HG02798 (cell line): ENCODE results near the gene PACS1.
A peak's percentile ranks its signal among the peaks of the same experiment; 100 is the strongest.
"Not testable (repeated sequence)": the region's sequence is repeated elsewhere in the genome, so short reads cannot be mapped to it uniquely, and the experiment has no call there.

ENCODE experiments used
- ATAC-seq: cut with Tn5 transposase; IDR thresholded peaks from one replicate; pipeline ENCODE4 v1.9.1; 2021; ENCODE audit warnings: mild to moderate bottlenecking; ENCODE audit not compliant: unreplicated experiment, poor library complexity

PACS1 gene

DNA sequence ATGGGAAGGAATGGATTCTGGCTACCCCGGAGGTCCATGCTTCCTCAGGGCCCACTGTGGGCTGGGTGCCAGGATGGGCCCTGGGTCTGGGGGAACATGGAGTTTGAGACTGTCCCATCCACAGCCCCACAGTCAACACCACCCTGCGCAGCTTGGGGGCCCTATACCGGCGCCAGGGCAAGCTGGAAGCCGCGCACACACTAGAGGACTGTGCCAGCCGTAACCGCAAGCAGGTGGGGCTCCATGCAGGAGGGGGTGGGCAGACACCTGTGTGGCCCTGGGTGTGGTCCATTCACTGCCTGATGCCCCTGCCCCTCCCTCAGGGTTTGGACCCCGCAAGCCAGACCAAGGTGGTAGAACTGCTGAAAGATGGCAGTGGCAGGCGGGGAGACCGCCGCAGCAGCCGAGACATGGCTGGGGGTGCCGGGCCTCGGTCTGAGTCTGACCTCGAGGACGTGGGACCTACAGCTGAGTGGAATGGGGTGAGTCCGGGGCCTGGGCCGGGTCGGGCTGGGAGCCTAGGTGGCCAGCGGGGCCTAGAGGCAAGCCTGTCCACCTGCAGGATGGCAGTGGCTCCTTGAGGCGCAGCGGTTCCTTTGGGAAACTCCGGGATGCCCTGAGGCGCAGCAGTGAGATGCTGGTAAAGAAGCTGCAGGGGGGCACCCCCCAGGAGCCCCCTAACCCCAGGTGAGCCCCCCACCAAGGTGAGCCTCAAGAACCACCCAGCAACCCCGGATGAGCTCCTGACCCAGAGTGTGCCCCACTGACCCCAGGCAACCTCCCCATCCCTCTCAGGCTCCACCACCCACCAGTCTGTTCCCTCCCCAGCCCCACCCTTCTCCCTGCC is 195.7 kb downstream of the PACS1 start:
- no peak for ATAC-seq

DNA sequence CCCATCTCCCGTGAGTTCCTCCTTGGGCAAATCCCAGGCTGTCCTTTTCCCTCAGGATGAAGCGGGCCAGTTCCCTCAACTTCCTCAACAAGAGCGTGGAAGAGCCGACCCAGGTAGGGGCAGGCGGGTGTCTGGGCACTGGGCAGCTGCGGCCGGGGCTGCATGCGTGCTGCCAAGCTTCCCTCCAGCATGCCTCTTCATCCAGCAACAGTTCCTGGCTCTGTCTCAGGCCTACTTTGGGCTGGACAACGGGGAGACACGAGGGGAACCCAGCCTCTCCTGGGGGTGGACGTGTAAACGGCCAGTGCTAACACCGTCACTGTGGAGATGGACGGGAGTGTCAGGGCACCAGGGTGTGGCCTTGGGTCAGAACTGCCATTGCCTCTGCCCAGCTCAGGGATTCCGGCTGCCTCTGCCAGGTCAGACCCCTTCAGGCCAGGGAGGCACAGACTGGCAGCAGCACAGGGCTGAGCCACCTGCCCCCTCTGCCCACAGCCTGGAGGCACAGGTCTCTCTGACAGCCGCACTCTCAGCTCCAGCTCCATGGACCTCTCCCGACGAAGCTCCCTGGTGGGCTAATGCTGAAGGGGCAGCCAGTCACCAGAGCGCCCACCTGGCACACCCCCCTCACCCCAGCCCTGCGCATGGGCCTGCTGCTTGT is 196.4 kb downstream of the PACS1 start:
- no peak for ATAC-seq

DNA sequence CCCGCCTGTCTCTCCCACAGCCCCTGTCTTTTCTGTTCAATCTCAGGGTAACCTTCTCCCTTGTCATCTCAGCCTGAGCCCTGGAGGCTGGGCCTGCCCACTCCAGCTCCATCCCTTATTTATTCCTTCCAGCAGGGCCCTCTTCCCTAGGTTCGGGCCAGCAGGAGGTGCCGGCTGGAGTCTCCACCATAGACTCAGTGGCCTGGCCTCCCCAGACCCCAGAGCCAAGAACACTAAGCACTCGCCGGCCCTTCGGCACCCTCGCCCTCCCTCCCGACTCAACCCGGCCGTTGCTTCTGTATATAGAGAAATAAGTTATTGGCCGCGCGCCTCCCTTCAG is 196.9 kb downstream of the PACS1 start:
- ATAC-seq = no peak

DNA sequence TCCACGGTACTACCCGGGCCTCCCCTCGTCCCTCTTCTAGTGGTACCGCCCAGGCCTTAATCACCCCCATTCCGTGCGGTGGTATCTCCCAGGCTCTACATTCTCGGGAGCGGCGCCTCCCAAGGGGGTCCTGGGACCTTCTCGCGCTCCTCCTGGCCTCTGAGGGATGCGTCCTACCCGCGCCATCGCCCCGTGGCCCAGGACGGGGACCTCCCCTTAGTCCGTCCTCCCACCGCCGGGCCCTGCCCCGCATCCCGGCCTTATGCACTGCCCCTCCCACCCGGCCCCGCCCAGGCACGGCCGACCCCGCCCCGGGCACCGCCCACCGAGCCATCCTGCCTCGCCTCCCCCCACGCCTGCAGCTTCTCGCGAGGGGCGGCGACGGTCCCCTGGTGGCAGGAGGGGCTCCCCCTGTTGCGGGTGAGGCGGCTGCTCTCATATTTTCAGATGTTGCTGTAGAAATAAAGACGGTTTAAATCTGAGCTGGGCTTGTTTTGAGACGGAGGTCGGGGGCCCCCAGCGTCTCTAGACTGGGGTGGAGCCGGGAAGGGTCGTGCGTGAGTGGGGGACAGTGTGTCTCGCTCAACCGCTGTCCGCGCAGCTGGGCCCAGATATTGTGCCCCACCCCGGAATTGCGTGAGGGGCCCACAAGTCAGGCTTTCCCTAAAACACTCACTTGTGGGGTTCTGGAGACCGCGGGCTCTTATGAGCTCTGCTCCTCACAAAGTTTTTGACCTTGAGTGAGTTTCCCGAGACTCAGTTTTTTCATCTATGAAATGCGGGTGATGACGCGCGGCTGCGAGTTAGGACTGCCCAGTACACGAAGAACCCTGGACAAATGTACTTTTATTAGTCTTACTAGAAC is 197.5 kb downstream of the PACS1 start:
- peak; percentile 53 for ATAC-seq

DNA sequence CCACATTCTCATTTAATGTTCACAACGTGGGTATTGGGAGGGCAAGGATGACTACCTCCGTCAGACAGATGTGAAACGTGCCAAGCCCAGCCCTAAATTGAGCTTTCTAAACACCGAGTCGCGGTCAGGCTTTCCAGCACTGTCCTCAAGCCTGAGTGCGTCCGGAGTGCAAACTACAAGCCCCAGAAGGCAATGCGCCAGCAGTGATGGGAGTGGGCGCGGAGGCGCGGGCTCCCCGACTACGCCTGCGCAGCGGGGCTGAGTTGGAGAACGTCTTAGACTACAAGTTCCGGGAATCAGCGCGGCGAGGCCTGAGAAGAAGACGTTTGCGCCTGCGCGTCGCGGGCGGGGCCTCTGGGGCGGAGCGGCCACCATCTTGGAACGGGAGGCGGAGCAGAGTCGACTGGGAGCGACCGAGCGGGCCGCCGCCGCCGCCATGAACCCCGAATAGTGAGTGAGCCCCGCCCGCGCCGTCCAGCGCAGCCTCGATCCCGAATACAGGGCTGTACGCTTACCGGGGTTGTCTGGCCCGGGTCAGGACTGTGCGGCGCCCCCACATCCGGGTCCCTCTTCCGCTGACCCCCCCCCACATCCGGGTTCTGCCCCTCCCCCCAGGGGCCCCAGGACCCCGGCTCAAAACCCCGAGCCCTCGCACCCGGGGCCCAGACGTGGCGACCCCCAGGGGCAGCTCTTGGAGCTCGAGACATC is 198.3 kb downstream of the PACS1 start, which contains the start of gene RAB1B:
RAB1B (plus strand) TSS at position 396 of the 708 bp plus-strand sequence; CDS start at position 437, 41 bp downstream.
- peak; percentile 81 for ATAC-seq

DNA sequence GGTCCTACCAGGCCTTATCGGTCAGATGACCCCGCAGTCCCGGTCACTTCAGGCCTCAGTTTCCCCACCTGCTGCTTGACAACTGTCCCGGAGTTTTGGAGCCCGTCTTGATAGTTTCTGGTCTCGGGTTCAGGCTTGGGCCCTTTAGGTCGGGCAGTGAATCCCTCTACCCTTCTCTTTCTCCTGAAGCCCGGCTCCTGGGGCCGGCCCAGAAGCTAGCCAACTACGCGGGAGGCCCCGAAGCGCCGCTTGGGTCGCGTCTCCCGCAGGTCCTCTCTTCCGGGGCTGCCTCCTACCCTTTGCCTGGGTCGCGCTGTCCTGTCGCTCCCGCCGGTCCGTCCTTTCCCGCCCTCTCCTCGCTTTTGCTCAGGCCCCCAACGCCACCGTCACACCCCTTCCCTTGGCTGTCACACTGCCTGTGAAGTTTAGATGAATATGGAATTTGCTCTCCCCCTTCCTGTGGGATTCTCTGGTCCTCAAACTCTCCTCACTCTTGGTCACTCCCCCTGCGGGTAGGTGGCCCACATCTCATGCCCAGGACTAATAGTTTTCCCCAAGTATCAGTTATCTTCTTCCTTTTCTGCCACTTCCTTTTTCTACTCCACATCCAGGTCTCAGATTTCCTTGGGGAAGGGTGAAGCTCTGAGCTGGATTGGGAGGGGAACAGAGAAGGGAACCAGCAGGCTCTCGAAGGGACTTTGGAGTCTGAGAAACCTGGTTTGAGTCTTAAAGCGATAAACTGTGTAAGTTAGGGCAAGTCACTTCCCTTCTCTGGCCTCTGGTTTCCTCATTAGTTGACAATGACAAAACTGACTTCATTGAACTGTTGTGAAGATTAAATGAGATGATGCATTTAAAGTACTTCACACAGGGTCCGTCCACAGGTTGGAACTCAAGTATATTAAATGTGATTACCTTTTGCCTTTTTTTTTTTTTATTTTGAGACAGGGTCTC is 199.2 kb downstream of the PACS1 start:
- ATAC-seq = no peak

DNA sequence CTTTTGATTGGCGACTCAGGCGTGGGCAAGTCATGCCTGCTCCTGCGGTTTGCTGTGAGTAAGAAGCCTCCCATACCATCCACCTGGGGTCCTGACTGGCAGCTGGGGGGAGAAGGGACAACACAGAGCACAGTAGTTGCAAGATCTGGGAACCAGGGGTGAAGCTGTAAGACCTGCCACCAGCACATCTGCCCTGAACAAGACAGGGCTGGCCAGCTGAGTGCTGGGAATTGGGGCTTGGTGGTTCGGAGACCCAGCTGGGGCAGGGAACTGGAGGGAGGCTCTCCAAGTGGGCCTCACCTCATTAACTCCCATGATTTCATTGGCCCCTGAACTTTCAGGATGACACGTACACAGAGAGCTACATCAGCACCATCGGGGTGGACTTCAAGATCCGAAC is 201.7 kb downstream of the PACS1 start:
- ATAC-seq = no peak

DNA sequence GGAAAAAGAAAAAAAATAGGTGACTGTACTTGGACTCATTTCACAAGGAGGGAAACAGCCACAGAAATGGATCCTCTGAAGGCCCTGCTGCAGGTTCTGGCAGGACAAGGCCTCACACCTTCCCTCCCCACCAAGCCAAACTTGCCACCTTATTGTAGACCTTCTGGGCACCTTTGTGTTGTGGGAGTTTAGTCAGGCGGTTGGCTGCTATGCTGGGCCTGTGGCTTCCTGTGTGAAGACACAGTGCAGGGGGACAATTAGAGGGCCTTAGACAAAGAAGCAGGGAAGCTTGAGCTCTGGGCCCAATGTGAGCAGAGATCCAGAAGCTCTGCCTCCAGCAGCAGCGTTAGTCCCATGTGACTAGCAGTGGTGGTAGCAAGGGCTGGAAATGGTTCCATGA is 202.5 kb downstream of the PACS1 start:
- ATAC-seq = no peak

DNA sequence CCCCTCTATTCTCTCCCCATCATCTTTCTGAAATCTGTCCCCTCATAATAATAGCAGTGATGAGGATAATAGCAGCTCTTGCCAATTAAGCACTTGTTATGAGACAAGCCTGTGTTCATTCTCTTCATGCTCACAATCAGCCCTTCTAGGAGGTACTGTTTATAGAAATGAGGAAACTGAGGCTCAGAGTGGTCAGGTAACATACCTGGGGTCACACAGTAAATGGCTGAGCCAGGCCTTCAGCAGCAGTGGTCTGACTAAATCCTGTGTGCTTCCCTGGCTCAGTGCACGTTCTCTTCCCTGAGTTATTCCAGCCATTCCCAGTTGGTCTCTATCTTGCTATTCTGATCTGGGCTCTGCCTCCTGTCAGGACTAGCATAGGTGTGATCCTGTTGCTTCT is 204.1 kb downstream of the PACS1 start:
- no peak for ATAC-seq

DNA sequence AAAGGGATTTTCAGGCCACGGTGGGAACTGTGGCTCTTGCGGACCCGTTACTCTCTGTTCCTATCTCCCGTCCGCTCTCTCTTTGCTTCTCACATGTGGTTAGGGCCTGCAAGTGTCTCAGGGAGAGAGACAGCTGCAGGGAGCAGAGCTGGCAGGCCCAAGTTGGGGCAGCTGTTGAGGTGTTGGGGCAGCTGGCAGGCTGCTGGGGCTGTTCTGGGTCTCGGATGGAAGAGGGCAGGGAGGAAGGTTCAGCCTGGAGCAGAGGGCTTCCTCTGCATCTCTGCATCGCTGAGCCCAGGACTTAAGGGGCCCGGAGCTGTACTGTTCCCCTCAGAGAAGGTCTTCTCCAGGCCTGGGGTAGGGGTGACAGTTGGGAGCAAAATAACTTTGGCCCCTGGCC is 205.3 kb downstream of the PACS1 start:
- no peak for ATAC-seq

DNA sequence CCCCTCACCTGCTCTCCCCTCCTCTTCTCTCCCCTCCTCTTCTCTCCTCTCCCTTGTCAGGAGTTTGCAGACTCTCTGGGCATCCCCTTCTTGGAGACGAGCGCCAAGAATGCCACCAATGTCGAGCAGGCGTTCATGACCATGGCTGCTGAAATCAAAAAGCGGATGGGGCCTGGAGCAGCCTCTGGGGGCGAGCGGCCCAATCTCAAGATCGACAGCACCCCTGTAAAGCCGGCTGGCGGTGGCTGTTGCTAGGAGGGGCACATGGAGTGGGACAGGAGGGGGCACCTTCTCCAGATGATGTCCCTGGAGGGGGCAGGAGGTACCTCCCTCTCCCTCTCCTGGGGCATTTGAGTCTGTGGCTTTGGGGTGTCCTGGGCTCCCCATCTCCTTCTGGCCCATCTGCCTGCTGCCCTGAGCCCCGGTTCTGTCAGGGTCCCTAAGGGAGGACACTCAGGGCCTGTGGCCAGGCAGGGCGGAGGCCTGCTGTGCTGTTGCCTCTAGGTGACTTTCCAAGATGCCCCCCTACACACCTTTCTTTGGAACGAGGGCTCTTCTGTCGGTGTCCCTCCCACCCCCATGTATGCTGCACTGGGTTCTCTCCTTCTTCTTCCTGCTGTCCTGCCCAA is 206.0 kb downstream of the PACS1 start:
- ATAC-seq = no peak

DNA sequence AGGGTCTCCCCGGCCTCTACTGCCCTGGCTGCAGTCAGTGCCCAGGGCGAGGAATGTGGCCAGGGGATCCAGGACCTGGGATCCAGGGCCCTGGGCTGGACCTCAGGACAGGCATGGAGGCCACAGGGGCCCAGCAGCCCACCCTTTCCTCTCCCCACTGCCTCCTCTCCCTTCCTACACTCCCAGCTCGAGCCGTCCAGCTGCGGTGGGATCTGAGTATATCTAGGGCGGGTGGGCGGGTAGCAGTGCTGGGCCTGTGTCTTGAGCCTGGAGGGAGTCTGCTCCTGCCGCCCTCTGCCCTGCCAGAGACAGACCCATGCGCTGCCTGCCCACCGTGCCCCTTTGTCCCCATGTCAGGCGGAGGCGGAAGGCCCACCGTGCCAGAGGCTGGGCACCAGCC is 206.5 kb downstream of the PACS1 start:
- ATAC-seq = not testable (repeated sequence)

DNA sequence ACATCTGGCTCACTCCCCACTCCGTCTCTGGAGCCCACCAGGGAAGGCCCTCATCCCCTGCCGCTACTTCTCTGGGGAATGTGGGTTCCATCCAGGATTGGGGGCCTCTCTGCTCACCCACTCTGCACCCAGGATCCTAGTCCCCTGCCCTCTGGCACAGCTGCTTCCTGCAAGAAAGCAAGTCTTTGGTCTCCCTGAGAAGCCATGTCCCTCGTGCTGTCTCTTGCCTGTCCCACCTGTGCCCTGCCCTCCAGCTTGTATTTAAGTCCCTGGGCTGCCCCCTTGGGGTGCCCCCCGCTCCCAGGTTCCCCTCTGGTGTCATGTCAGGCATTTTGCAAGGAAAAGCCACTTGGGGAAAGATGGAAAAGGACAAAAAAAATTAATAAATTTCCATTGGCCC is 207.0 kb downstream of the PACS1 start:
- not testable (repeated sequence) for ATAC-seq

DNA sequence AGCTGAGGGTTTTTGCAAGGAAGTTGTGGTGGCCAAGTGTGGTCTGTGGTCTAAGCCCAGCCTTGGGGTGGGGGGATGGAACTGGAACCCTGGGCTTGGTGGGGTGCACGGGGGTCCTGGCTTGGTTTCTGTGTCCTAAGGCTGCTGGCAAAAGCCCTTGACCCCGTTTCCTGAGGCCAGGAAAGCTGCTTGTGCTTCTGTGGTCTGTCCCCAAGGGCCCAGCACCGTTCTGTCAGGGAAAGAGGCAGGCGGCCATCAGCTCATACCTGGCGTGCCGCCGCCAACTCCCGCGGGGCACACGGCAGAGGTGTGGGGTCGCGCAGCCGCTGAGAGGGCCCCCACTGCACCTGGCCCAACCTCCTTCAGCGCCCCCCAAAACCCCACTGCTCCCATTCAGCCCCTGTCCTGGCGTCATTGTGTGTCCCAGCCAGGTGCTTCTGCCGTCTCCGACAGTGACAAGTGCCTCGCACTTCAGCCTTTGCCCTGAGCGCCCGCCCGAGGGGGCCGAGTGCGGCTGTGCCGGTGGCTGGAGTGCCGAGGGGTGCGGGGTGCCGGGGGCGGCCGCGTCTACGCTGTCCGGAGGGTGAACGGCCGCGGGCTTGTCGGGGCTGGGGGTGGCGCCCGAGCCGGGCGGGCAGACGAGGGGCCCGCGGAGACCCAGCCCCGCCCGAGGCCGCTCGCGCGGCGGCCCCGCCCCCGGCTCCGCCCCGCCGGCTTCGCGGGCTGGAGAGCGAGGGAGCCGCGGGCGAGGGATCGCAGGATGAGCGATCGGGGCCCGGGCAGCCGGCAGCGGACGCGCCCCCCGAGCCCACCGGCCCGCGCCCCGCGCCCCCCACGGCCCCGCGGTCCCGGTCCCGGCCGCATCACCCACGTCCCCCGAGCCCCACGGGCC is 207.6 kb downstream of the PACS1 start, which contains the start of gene CNIH2:
CNIH2 (plus strand) TSS at position 705 of the 892 bp plus-strand sequence. CDS start 282 bp downstream, outside the sequence.
- ATAC-seq = peak; percentile 24

DNA sequence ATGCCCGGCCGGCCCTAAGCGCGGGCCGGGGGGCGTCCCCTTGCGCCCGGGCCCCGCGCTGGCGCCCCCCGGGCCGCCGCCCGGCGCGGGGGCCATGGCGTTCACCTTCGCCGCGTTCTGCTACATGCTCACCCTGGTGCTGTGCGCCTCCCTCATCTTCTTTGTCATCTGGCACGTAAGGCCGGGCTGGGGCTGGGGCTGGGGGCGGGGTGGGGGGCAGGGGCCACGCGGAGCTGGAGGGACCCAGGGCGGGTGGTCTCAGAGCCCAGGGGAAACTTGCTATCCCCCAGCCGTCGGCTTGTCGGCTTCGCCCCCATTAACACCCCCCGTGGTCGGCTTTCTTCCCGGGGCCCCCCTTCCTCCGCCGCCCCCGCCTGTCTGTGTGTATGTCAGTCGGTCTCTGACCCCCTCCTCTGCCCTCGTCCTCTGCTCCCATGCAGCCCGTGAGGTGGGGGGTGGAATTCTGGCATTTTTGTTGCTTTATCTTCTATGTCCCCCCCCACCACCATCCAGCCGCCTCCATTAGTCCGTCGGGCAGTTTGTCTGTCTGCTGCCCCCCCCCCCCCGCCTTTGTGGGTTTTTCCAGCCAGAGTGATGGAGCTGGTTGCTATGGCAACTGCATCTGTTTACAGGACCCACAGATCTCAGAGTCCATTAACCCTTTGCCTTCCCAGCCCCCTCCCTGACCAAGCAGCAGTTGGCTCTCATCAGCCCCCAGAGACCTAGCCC is 208.5 kb downstream of the PACS1 start:
- no peak for ATAC-seq

DNA sequence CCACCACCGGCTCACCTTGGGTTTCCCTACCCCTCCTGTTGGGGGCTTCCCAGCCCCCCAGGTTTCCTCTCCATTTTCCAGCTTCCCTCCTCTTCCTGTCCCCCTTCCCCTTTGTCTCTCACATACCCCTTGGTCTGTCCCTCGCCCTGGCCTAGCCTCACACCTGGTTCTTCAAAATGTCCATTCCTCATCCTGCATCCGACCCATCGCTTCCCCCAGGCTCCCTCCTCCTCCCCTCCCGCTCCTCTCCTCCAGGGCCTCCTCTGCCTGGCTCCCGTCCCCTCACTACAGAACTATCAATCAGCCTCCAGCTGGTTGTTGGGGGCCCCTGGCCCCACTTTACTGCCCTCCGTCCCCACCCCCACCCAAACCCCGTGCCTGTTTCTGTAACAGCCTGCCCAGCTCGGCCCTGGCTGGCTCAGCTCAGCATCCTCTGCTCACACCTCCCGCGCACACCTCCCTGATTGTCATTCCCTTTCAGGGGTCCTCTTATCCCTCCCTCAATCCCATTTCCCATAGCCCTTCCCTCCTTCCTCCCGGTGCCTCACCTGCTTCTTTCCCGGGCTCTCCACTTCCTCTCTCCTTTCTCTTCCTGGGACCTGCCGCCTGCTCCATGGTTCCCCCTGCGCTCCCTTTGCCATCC is 209.1 kb downstream of the PACS1 start:
- ATAC-seq = no peak
